ENCODE results near the gene NDFIP1. TPM values are rescaled to one million over a fixed set of nuclear protein-coding genes. Genes with fewer than 3 reads are reported as not detected.

NDFIP1 gene
- total RNA-seq, 1 experiment from 2014 or later, result 37.8 TPM

- H3K4me1 ChIP-seq (ENCODE audit: control insufficient read depth in 1 of 2, insufficient read depth in 2 of 2, low read length in 2 of 2), result peaks cover 3 to 31% of the 10 kb centered on the region in 2 experiments; a peak in 3 of 4 replicates
- no peak overlapping the region for H3K9ac ChIP-seq (ENCODE audit: low read length)
- ChIA-PET POLR2A (no interaction called here), RAD21 (ENCODE audit: low non-redundant PET in 1 of 2, low total read pairs in 2 of 2, uncharacterized antibody in 2 of 2, unreplicated experiment in 2 of 2) (interaction anchor here (0.6 to 0.7 kb wide), 3 partner anchors 204 to 531 kb away, joined by 3 to 5 read pairs (median 3); no protein-coding TSS in a partner anchor), CTCF (interaction anchor here (0.6 to 1.3 kb wide), 3 partner anchors 289 to 981 kb away, joined by 3 to 7 read pairs (median 4); partner anchors contain the start of genes PCDH1 and PCDHB9)
- no peaks in the 10 kb centered on the region for H3K9me2 ChIP-seq (ENCODE audit: insufficient read depth)
- H4K20me1 ChIP-seq (ENCODE audit: insufficient read depth), result no peaks in the 10 kb centered on the region
- H3K9me3 ChIP-seq (ENCODE audit: control insufficient read depth in 1 of 2, insufficient read depth in 1 of 2, low read depth in 1 of 2, low read length in 2 of 2), result no peaks in the 10 kb centered on the region
- H3K27me3 ChIP-seq (ENCODE audit: insufficient read depth, low read length), result no peaks in the 10 kb centered on the region
- no peaks in the 10 kb centered on the region for H3K79me2 ChIP-seq (ENCODE audit: insufficient read depth, low read length)
- ATAC-seq (peak; percentile 71), DNase-seq (ENCODE audit: low read depth, low spot score) (no peak)
- intact Hi-C loops (cut with micrococcal nuclease), result loop anchor here (5.0 kb wide), 1 partner anchor 380 kb away; no protein-coding TSS in a partner anchor
- no peak overlapping the region for H3K27ac ChIP-seq (ENCODE audit: low read depth, low read length)
- 0 out of 2 replicates have a peak, but pooled peaks have one; percentile 15 for TF ChIP-seq CBX3 (IDR thresholded peaks at IDR 0.05; ENCODE audit: low read depth)
- peak; percentile 42 to 55 (median 45); a peak in 5 of 6 replicates for TF ChIP-seq CTCF (IDR thresholded peaks at IDR 0.05 in 2 of 3, conservative IDR thresholded peaks at IDR 0.05 in 1 of 3; ENCODE audit: borderline replicate concordance in 1 of 3, insufficient read depth in 1 of 3, low read depth in 2 of 3, low read length in 2 of 3)
- TF ChIP-seq ELF1 (IDR thresholded peaks at IDR 0.05; ENCODE audit: borderline replicate concordance, low read depth), result no peak
- peak; percentile 73 for TF ChIP-seq RAD21 (IDR thresholded peaks at IDR 0.05; ENCODE audit: low read depth)
- no peak overlapping the region for H2AFZ ChIP-seq (ENCODE audit: low read depth, low read length, poor library complexity, severe bottlenecking)
- no peaks in the 10 kb centered on the region for H3K36me3 ChIP-seq (ENCODE audit: control insufficient read depth in 1 of 2, insufficient read depth in 2 of 2, low read length in 2 of 2)
- no peak overlapping the region for H3K4me3 ChIP-seq (replicated peaks in 1 of 2; ENCODE audit: low read depth in 1 of 2, low read length in 2 of 2)
- no peak overlapping the region for H3K4me2 ChIP-seq (ENCODE audit: low read length)
- no TSS peak for BruUV-seq (replicated peaks)
These were observed 58.9 kb downstream of the NDFIP1 start for GRCh38 chr5:142167458-142167857.

- no TSS peak for BruUV-seq (replicated peaks)
- Histone ChIP-seq H3K4me3 (replicated peaks in 1 of 2; ENCODE audit: low read depth in 1 of 2, low read length in 2 of 2) (no peak overlapping the region), H4K20me1 (ENCODE audit: insufficient read depth) (no peaks in the 10 kb centered on the region), H2AFZ (ENCODE audit: low read depth, low read length, poor library complexity, severe bottlenecking) (no peak overlapping the region), H3K4me2 (ENCODE audit: low read length) (no peak overlapping the region), H3K36me3 (ENCODE audit: control insufficient read depth in 1 of 2, insufficient read depth in 2 of 2, low read length in 2 of 2) (no peaks in the 10 kb centered on the region), H3K4me1 (ENCODE audit: control insufficient read depth in 1 of 2, insufficient read depth in 2 of 2, low read length in 2 of 2) (peaks cover 3 to 31% of the 10 kb centered on the region in 2 experiments; a peak in 3 of 4 replicates), H3K27ac (ENCODE audit: low read depth, low read length) (no peak overlapping the region), H3K79me2 (ENCODE audit: insufficient read depth, low read length) (no peaks in the 10 kb centered on the region), H3K9ac (ENCODE audit: low read length) (no peak overlapping the region), H3K27me3 (ENCODE audit: insufficient read depth, low read length) (no peaks in the 10 kb centered on the region), H3K9me3 (ENCODE audit: control insufficient read depth in 1 of 2, insufficient read depth in 1 of 2, low read depth in 1 of 2, low read length in 2 of 2) (no peaks in the 10 kb centered on the region), H3K9me2 (ENCODE audit: insufficient read depth) (no peaks in the 10 kb centered on the region)
- POLR2A ChIA-PET, result no interaction called here
- CTCF ChIA-PET, result interaction anchor here (0.5 to 1.3 kb wide), 4 partner anchors 16 to 381 kb away, joined by 3 to 7 read pairs (median 4); no protein-coding TSS in a partner anchor
- no peak for DNase-seq (ENCODE audit: low read depth, low spot score)
- RAD21 ChIA-PET (ENCODE audit: low non-redundant PET in 1 of 2, low total read pairs in 2 of 2, uncharacterized antibody in 2 of 2, unreplicated experiment in 2 of 2), result no interaction called here
- intact Hi-C loops (cut with micrococcal nuclease), result loop anchor here (5.0 kb wide), 1 partner anchor 379 kb away; no protein-coding TSS in a partner anchor
- ATAC-seq, result no peak
- no peak for TF ChIP-seq ZBTB33 (IDR thresholded peaks at IDR 0.05; ENCODE audit: extremely low read depth, insufficient replicate concordance, low read length)
- no peak for TF ChIP-seq EZH2 (IDR thresholded peaks at IDR 0.05)
- no peak for TF ChIP-seq SRF (IDR thresholded peaks at IDR 0.05; ENCODE audit: low read depth)
- no peak for TF ChIP-seq ATF3 (IDR thresholded peaks at IDR 0.05)
- no peak for TF ChIP-seq FOSL1 (IDR thresholded peaks at IDR 0.05; ENCODE audit: low read depth)
- TF ChIP-seq MAX (IDR thresholded peaks at IDR 0.05), result no peak
- TF ChIP-seq ZFX (IDR thresholded peaks at IDR 0.05), result no peak
- no peak for TF ChIP-seq CBX3 (IDR thresholded peaks at IDR 0.05; ENCODE audit: low read depth)
- TF ChIP-seq TCF7L2 (IDR thresholded peaks at IDR 0.05; ENCODE audit: borderline replicate concordance, extremely low read depth, insufficient read depth, insufficient read length), result no peak
These were observed 59.8 kb downstream of the NDFIP1 start for GRCh38 chr5:142168365-142168764.

Measured in HCT116 (cell line).